Sciatic nerve (tissue), 2 donors: ENCODE measurements around the gene TYW1. TPM values are rescaled to one million over a fixed set of nuclear protein-coding genes. Genes with fewer than 3 reads are reported as not detected.
"Not testable (repeated sequence)": the region's sequence is repeated elsewhere in the genome, so short reads cannot be mapped to it uniquely, and the experiment has no call there.

Experiments
- ATAC-seq: fragments of 200-7000 bp; cut with Tn5 transposase; one replicate; pipeline ENCODE4 v1.9.1; 2020; ENCODE audit warnings: mild to moderate bottlenecking, moderate library complexity
- DNase-seq: peaks from one replicate; pipeline ENCODE4 v3.0.0-alpha.2; 2020; ENCODE audit warnings: low spot score
- intact Hi-C: fragments of 100-400 bp; cut with DNase I; formaldehyde crosslinking; loops from one replicate; pipeline ENCODE4 v1.14.2; 2022
- microRNA-seq: library from miRNA; unstranded; fragments of <30 nt; microRNA quantifications from one replicate; pipeline ENCODE4 v1.2.0, GENCODE V29; 2020
- total RNA-seq: library from RNA; stranded (reverse); fragmentation: NEBNext Ultra II Directional; extraction: Animal tissue kit (Norgen Biotek cat#: 25700); gene quantifications from one replicate; pipeline ENCODE4 v1.2.1, GENCODE V29; 2021
- donor health status: DM: no; HTN: no; CAD: no.
- donor health status: DM: no; HTN: no; CAD: no.

The TYW1 gene
- total RNA-seq, 1 donor from 2014 or later = 22.0 TPM

DNA sequence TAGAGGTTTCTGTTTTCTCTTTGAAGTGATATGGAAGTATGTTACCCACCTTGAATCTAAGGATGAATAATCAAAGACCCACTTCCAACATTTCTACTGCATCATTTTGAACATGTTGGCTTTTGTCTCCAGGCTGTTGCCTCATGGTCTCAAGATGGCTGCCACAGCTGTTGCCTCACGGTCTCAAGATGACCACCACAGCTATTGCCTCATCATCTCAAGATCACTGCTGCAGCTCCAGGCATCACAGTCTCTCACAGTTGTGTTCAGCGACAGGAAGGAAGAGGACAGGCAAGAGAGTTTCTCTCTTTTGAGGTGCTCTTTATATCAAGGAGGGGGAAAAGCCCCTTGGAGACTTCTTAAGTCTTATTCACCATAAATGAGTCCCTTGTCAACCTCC, 267.4 kb downstream of the TYW1 start:
- DNase-seq, ATAC-seq, intact Hi-C loops: not testable (repeated sequence)

DNA sequence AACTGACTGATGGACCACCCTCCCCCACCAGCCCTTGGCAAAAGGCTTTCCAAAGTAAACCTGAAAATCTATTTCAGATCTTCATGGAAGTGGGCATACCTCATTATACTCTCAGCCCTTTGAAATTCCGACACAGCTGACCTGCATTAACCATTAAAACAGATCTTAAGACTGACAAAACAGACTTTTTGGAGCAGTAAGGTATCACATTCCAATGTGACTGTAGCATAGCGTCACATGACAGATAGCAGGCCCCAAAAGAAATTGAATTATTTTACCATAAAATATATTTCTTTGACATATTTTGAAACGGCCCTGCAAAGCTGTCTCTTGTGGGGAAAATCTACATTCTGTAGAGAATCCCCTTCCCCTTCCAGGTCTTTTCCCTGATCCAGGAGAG, 269.4 kb downstream of the TYW1 start:
- ATAC-seq, DNase-seq, intact Hi-C loops: not testable (repeated sequence)

DNA sequence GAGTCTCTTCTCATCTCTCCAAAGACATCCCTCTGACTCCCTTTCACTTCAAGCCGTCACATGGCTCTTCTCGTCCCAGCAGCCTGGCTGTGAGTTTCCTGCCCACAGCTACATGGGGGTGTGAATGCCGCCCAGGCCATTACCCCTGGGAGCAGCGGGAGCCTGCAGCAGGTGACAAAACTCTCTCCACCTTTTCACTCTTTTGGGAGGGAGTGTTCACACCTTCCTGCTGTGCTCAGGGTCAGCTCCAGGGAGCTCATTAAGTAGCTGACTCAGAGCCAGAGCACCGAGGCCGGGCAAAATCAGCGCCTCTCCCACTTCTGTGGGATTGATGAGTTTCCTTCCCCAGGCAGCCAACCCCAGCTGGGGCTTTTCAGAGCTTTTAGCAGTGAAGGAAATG, 271.3 kb downstream of the TYW1 start:
- no peak for DNase-seq
- intact Hi-C loops = no loop called here
- ATAC-seq = peak; percentile 49

DNA sequence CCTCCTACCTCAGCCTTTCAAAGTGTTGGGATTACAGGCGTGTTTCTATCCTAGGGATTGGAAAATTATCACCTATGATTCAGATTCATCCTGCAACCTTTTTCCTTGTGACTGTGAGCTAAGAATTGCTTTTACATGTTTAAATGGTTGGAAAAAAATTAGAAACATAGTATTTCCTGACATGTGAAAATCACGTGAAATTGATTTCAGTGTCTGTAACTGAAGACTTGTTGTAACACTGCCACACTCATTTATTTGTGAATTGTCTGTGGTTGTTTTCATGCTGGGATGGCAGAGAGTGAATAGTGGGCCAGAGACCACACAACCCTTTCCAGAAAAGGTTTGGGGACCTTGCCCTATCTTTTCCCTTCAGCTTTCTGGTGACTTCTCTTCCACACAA, 273.3 kb downstream of the TYW1 start:
- intact Hi-C loops, DNase-seq, ATAC-seq: not testable (repeated sequence)

Small RNA genes lying within 50 kb of the gene (microRNA-seq; reads per million reads assigned to microRNA genes)
- not detected for gene MIR4650-1

Other genes with a start within 250 kb of the TYW1 start
- 87.4 TPM for gene TMEM248, start 75.6 kb upstream of the TYW1 start, total RNA-seq
- gene SBDS, start 1.2 kb upstream of the TYW1 start, total RNA-seq = 161 TPM